GM12872 (cell line): ENCODE data around the gene SAMMSON.
A peak's percentile ranks its signal among the peaks of the same experiment; 100 is the strongest.

ENCODE experiments used
- TF ChIP-seq, protein P1 (sequence below): IDR thresholded peaks from 3 replicates; pipeline ENCODE4 v1.5.1; 2011; ENCODE audit warnings: low read depth, mild to moderate bottlenecking, low read length, moderate library complexity; ENCODE audit not compliant: insufficient read depth

The SAMMSON gene

GRCh38 chr3:70053293-70053692, 53.8 kb downstream of the SAMMSON start:
- TF ChIP-seq, protein P1, sequence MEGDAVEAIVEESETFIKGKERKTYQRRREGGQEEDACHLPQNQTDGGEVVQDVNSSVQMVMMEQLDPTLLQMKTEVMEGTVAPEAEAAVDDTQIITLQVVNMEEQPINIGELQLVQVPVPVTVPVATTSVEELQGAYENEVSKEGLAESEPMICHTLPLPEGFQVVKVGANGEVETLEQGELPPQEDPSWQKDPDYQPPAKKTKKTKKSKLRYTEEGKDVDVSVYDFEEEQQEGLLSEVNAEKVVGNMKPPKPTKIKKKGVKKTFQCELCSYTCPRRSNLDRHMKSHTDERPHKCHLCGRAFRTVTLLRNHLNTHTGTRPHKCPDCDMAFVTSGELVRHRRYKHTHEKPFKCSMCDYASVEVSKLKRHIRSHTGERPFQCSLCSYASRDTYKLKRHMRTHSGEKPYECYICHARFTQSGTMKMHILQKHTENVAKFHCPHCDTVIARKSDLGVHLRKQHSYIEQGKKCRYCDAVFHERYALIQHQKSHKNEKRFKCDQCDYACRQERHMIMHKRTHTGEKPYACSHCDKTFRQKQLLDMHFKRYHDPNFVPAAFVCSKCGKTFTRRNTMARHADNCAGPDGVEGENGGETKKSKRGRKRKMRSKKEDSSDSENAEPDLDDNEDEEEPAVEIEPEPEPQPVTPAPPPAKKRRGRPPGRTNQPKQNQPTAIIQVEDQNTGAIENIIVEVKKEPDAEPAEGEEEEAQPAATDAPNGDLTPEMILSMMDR, result no peak

DNA sequence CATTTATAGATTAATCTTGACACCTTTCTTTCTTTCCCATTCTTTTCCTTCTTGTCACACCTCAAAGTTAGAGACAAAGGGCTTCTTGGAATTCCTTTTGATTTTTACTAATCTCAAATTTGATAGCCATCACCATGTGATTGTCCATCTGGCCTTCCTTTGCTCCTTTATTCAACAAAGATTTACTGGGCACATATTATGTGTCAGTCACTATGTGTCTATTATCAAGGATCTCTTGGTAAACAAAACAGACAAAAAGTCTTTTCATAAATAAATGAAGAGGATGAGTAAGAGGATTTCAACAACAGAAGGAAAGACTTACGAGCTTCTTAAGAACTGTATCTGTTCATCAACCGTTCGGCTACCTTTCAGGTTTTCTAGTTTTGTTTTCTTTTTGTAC, 56.5 kb downstream of the SAMMSON start:
- TF ChIP-seq, protein P1, result no peak

- TF ChIP-seq, protein P1, result no peak
Observed at GRCh38 chr3:70057426-70057825, 57.9 kb downstream of the SAMMSON start.

- TF ChIP-seq, protein P1, result no peak
Observed at GRCh38 chr3:70061096-70061495, 61.6 kb downstream of the SAMMSON start.

DNA sequence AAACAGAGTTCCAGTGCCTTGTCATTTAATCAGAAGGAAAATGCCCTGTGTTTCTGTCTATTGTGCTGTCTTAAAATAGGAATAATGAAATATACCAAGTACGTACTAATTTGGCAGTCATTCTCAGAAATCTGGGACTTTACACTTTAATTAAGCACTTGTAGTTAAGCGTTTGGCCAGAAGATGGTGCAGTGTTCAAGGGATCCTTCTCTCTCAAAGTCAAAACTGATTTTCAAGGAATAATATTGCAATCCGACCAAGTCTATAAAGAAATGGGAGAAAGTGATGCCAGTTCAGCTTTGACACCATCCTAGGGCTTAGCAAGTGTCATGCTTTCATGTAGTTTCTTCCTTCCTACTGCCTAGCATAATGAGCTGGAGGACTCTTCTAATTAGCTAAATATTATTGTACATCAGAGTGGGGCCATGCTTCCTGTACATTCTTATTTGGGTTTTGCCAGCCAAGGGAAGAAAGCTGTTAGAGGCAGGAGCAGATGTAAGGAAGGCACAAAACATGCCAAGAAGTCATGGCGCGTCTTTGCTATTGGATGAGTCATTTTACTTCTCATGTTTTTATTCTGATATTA, 64.8 kb downstream of the SAMMSON start:
- TF ChIP-seq, protein P1, result peak; percentile 63

GRCh38 chr3:70065696-70066253, 66.2 kb downstream of the SAMMSON start:
- TF ChIP-seq, protein P1, result no peak; the same call in 2 of the 3 replicates

DNA sequence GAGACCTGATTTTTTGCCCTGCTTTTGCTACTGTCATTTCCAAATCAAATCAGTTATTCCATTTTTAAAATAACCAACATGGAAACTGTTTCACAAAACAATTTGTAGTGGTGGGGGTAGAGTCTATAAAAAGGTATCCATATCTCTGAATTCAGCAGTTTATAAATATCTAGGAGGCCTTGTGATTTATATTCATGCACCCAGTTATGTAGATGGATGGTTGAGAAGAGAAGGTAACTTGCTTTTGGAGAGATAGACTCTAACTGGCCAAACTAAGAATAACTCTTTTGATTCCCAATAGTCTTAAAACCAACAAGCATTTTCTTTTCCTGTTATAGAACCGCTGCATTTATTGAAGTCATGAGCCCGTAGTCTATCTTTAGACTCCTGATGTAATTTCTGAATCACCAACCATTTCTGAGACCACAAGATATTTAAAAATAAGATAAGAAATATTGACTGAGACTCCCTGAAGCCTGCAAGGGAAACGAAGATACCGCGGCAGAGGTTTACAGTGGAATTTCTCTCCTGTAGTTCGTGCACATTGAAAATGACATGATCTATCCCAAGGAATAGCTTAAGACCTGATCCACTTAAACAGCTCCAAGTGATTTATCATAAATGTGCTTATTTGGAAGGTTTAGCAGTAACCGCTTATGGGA, 68.5 kb downstream of the SAMMSON start:
- TF ChIP-seq, protein P1, result no peak
